A673 (cell line): ENCODE measurements around the gene IGLL1.

Experiments
- EZH2 ChIP-seq: fragments of 200-600 bp; sonication (generic); IDR thresholded peaks from 2 replicates; pipeline ENCODE4 v1.6.1; 2017; ENCODE audit warnings: borderline replicate concordance, low read depth, mild to moderate bottlenecking, mixed read lengths, antibody characterized with exemption, low read length; ENCODE audit not compliant: poor library complexity, severe bottlenecking
- TF ChIP-seq, protein P1 (sequence below): fragments of 300-800, 200-600 bp; sonication (generic); conservative IDR thresholded peaks from 2 replicates; pipeline ENCODE4 v1.5.1; 2017; ENCODE audit warnings: low read depth, mild to moderate bottlenecking, antibody characterized with exemption, low read length, moderate library complexity, mixed read lengths

DNA sequence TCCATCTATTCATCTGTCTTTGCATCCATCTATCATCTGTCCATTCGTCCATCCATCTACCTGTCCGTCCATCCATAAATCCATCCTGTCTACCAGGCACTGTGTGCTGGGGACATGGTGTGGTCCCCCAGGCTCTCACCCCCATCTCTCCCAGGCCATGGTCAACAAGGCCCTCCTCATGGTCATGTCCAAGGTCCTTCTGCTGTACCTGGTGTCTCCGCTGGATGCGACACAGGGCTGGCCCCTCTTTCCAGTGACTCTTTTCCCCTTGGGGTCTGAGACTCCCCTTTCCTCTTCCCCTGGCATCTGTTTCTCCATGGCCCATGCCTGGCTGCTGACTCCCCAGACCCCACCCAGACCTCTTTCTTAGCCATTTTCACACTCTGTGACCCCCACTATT lies 4.5 kb downstream of the IGLL1 start:
- TF ChIP-seq, protein P1, sequence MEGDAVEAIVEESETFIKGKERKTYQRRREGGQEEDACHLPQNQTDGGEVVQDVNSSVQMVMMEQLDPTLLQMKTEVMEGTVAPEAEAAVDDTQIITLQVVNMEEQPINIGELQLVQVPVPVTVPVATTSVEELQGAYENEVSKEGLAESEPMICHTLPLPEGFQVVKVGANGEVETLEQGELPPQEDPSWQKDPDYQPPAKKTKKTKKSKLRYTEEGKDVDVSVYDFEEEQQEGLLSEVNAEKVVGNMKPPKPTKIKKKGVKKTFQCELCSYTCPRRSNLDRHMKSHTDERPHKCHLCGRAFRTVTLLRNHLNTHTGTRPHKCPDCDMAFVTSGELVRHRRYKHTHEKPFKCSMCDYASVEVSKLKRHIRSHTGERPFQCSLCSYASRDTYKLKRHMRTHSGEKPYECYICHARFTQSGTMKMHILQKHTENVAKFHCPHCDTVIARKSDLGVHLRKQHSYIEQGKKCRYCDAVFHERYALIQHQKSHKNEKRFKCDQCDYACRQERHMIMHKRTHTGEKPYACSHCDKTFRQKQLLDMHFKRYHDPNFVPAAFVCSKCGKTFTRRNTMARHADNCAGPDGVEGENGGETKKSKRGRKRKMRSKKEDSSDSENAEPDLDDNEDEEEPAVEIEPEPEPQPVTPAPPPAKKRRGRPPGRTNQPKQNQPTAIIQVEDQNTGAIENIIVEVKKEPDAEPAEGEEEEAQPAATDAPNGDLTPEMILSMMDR: no peak
- TF ChIP-seq EZH2: no peak
